ENCODE results near the gene CTXND2.
"Not testable (repeated sequence)": the region's sequence is repeated elsewhere in the genome, so short reads cannot be mapped to it uniquely, and the experiment has no call there.

The CTXND2 gene

DNA sequence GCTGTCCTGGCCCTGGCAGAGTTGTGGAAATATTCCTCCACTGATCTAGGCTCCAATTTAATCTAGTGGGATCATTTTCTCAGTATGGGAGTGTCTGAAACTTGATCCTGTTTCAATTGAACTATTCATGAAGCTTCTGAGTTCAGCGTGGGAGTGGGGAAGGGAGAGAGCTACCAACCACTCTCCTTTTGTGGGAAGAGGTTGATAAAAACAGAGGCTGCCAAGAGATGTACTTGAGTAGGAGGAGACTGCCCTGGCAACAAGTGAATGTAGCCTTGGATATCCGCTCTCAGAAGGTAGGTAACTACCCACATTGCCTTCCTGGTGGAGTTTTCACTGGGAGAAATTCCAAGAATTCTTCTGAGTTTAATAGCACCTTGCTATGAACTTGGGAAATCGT, at the start of gene CTXND2:
CTXND2 (plus strand) TSS at position 119 of the 400 bp plus-strand sequence. CDS start 25,179 bp downstream, outside the sequence.
- TF ChIP-seq, protein P1, sequence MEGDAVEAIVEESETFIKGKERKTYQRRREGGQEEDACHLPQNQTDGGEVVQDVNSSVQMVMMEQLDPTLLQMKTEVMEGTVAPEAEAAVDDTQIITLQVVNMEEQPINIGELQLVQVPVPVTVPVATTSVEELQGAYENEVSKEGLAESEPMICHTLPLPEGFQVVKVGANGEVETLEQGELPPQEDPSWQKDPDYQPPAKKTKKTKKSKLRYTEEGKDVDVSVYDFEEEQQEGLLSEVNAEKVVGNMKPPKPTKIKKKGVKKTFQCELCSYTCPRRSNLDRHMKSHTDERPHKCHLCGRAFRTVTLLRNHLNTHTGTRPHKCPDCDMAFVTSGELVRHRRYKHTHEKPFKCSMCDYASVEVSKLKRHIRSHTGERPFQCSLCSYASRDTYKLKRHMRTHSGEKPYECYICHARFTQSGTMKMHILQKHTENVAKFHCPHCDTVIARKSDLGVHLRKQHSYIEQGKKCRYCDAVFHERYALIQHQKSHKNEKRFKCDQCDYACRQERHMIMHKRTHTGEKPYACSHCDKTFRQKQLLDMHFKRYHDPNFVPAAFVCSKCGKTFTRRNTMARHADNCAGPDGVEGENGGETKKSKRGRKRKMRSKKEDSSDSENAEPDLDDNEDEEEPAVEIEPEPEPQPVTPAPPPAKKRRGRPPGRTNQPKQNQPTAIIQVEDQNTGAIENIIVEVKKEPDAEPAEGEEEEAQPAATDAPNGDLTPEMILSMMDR (IDR thresholded peaks at IDR 0.05; ENCODE audit: low read depth, low read length, missing control alignments), result no peak

DNA sequence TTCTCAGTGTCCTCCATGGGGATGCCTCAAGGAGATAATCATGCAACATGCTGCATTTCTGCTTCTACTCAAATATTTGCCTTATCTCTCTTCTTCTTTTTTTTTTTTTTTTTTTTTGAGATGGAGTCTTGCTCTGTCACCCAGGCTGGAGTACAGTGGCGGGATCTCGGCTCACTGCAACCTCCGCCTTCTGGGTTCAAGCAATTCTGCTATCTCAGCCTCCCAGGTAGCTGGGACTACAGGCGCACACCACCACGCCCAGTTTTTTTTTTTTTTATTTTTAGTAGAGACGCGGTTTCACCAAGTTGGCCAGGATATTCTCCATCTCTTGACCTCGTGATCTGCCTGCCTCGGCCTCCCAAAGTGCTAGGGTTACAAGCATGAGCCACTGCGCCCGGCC, 46.1 kb upstream of the CTXND2 start:
- H3K4me3 ChIP-seq (replicated peaks; ENCODE audit: low read depth, low read length); DNase-seq (ENCODE audit: extremely low read depth, low read depth): not testable (repeated sequence)

More for the DNA sequence above, at the start of gene CTXND2:
- H3K4me3 ChIP-seq (replicated peaks; ENCODE audit: low read depth, low read length), result no peak within 1 kb of the TSS
- DNase-seq (ENCODE audit: extremely low read depth, low read depth), result no peak

DNA sequence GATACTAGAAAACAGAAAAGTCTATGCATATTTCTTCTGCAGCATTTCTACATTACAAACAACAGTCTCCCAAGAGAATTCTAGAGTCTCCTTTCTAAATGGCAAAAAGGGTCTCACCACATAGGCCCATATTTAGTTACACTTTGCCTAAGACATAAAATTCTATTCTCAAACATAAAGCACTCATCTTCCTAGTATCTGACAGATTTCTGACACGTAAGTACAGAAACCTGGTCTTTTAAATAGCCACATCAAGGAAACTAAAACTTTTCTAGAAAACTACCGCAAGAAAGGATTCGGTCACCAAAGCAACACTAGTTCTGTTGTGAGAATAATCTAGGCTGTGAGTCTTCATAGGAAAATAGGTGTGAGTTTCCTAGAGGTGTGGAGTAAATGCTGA, 45.3 kb upstream of the CTXND2 start:
- no peak for DNase-seq (ENCODE audit: extremely low read depth, low read depth)
- TF ChIP-seq, protein P1 (IDR thresholded peaks at IDR 0.05; ENCODE audit: low read depth, low read length, missing control alignments), result no peak
- H3K4me3 ChIP-seq (replicated peaks; ENCODE audit: low read depth, low read length), result no peak overlapping the region

- H3K4me3 ChIP-seq (replicated peaks; ENCODE audit: low read depth, low read length), result no peak overlapping the region
- DNase-seq (ENCODE audit: extremely low read depth, low read depth), result no peak
- TF ChIP-seq, protein P1 (IDR thresholded peaks at IDR 0.05; ENCODE audit: low read depth, low read length, missing control alignments), result no peak
Measured at GRCh38 chr1:150842343-150842742, 44.6 kb upstream of the CTXND2 start.

GRCh38 chr1:150842964-150843363, 44.0 kb upstream of the CTXND2 start:
- no peak overlapping the region for H3K4me3 ChIP-seq (replicated peaks; ENCODE audit: low read depth, low read length)
- TF ChIP-seq, protein P1 (IDR thresholded peaks at IDR 0.05; ENCODE audit: low read depth, low read length, missing control alignments), result no peak
- no peak for DNase-seq (ENCODE audit: extremely low read depth, low read depth)

GRCh38 chr1:150843474-150843873, 43.5 kb upstream of the CTXND2 start:
- H3K4me3 ChIP-seq (replicated peaks; ENCODE audit: low read depth, low read length), result no peak overlapping the region
- no peak for DNase-seq (ENCODE audit: extremely low read depth, low read depth)
- TF ChIP-seq, protein P1 (IDR thresholded peaks at IDR 0.05; ENCODE audit: low read depth, low read length, missing control alignments), result no peak

DNA sequence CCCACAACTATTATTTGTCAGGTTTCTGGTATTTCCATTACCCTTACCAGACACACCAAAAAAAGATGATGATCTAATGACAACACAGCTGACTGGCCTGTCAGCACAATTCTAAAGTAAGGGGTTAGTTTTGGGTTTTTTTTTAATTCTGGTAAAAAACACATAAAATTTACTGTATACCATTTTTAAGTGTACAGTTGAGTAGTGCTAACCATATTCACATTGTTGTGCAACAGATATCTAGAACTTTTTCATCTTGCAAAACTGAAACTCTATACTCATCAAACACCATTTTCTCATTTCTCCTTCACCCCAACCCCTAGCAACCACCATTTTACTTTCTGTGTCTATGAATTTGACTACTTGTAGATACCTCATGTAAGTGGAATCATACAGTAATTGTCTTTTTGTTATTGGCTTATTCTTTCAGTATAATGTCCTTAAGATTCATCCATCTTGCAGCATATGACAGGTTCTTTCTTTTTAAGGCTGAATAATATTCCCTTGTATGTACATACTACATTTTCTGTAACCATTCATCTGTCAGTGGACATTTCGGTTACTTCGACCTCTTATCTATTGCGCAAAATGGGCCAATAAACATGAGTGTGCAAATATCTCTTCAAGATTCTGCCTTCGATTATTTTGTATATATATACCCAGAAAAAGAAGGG, 40.3 kb upstream of the CTXND2 start:
- no peak for DNase-seq (ENCODE audit: extremely low read depth, low read depth)
- TF ChIP-seq, protein P1 (IDR thresholded peaks at IDR 0.05; ENCODE audit: low read depth, low read length, missing control alignments), result no peak
- H3K4me3 ChIP-seq (replicated peaks; ENCODE audit: low read depth, low read length), result no peak overlapping the region

GRCh38 chr1:150850801-150851362, 36.1 kb upstream of the CTXND2 start:
- DNase-seq (ENCODE audit: extremely low read depth, low read depth), result not testable (repeated sequence)

GRCh38 chr1:150852734-150853133, 34.2 kb upstream of the CTXND2 start:
- not testable (repeated sequence) for DNase-seq (ENCODE audit: extremely low read depth, low read depth); H3K4me3 ChIP-seq (replicated peaks; ENCODE audit: low read depth, low read length)

More at GRCh38 chr1:150850801-150851362, 36.1 kb upstream of the CTXND2 start:
- not testable (repeated sequence) for H3K4me3 ChIP-seq (replicated peaks; ENCODE audit: low read depth, low read length)

Measured in HFF-Myc (cell line).